ENCODE data around the gene GCK. TPM values are rescaled to one million over a fixed set of nuclear protein-coding genes. Genes with fewer than 3 reads are reported as not detected.

Gene GCK
- total RNA-seq, 1 donor from 2014 or later, result not detected

DNA sequence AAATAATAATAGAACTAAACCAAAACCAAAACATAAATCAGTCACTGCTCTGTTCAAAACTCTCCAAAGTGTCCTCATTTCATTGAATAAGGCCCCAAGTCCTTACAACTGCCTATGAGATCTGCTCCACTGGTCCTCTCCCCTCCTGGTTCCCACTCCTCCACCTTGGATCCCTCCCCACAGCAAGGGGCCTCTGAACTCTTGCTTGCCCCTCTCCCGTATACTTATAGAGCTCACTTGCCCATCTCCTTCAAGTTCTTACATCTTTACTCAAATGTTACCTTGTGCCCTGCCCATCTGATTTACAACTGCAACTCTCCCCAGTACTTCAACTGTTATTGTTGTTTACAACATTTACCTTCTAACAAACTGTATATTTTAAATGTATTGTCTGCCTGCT, 66.7 kb downstream of the GCK start:
- intact Hi-C loops (cut with micrococcal nuclease), result loop anchor here (2.0 to 5.0 kb wide), 8 partner anchors 55 to 1645 kb away; partner anchors contain the start of genes DDX56, H2AZ2, MRPL32 and PGAM2

DNA sequence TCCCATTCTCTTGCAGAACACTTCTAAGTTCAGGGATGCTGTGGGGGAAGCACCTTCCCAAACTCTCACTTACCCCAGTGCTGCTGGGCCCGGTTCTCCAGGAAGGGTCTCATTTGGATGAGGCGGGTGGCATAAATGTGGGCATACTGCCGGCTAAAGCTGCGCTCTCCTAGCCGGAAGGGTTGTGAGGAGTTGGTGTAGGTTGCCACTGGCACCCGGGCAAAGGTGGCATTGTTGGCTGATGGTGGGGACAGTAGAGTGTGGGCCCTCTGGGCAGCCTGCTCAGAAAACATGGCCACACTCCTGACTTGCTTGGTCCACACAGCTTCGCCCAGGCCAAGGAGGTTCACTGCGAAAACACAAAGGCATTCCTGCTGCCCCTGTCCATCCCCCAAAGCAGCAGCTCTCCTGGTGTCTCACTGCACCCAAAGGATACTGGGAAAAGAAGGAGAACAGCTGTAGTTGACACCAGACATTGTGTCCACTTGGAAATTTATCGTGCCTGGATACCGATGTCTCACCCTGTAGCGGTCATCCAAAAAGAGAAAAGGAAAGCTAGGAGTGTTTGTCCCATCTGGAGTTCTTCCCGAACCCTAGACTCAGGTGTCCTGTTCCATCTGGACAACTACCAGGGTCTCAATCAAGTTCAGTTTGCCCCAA, 67.3 kb downstream of the GCK start:
- intact Hi-C loops (cut with micrococcal nuclease), result loop anchor here (2.0 to 5.0 kb wide), 8 partner anchors 55 to 1645 kb away; partner anchors contain the start of genes DDX56, H2AZ2, MRPL32 and PGAM2

DNA sequence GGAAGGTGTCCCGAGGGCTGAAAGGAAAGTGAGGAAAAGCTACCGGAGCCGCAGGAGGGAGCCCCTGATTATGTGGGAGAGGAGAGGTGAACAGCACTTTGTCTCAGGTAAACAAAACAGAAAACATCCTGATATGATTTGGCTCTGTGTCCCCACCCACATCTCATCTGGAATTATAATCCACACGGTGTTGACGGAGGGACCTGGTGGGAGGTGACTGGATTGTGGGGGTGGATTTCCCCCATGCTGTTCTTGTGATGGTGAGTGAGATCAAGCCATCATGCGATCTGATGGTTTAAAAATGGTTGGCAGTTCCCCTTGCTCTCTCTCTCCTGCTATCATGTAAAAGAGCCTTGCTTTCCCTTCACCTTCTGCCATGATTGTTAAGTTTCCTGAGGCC, 68.8 kb downstream of the GCK start:
- intact Hi-C loops (cut with micrococcal nuclease), result loop anchor here (5.0 kb wide), 3 partner anchors 53 to 1647 kb away; partner anchors contain the start of genes H2AZ2 and PGAM2

DNA sequence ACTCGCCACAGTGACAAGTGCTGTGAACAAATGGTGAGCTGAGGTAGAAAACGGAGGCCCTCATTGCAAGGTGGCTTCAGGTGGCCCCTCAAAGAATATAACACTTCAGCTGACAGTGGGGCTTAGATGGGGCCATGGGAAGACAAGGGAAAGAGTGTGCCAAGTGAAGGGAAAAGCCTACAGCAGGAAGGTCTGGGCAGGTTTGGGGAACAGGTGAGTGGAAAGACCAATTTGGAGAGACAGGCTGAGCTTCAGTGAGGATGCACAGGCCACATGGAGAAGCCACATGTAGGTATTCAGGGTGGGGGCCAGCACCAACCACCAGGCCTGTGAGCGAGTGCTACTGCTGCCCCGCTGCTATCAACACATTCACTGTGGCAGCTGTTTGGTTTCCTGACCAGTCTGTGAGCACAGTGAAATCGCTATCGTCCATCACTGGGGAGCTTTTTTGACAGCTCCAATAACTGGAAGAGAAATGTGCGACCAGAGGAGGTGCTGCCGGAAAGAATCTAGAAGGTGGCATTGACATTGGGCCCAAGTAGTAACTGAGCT, 69.3 kb downstream of the GCK start:
- intact Hi-C loops (cut with micrococcal nuclease), result loop anchor here (5.0 kb wide), 3 partner anchors 53 to 1647 kb away; partner anchors contain the start of genes H2AZ2 and PGAM2

DNA sequence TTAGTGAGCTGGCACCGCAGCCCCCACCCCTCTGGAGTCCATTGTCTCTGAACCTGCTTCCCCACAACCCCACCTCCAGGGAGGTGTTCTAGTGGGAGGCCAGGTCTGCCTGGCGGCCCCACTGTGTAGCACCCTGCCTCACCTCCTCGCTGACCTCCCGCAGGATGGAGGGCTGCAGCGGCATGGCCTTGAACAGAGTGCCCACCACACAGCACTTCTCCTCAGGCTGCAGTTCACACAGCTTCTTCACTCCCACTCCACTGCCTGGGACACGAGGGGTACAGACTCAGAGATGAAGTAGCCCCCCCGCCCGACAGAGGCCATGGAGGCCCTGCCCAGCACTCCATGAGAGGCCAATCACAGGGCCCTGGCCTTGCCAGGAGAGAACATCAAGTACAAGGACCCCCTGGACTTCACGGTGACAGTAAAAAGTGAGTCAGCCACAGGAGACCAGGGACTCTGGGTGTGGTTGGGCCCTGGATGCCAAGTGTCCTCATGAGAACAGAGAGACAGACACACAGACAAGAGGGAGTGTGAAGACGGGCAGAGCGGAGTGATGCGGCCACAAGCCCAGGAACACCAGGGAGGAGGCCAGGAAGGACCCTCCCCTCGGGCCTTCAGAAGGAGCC, 71.3 kb downstream of the GCK start:
- intact Hi-C loops (cut with micrococcal nuclease), result no loop called here

DNA sequence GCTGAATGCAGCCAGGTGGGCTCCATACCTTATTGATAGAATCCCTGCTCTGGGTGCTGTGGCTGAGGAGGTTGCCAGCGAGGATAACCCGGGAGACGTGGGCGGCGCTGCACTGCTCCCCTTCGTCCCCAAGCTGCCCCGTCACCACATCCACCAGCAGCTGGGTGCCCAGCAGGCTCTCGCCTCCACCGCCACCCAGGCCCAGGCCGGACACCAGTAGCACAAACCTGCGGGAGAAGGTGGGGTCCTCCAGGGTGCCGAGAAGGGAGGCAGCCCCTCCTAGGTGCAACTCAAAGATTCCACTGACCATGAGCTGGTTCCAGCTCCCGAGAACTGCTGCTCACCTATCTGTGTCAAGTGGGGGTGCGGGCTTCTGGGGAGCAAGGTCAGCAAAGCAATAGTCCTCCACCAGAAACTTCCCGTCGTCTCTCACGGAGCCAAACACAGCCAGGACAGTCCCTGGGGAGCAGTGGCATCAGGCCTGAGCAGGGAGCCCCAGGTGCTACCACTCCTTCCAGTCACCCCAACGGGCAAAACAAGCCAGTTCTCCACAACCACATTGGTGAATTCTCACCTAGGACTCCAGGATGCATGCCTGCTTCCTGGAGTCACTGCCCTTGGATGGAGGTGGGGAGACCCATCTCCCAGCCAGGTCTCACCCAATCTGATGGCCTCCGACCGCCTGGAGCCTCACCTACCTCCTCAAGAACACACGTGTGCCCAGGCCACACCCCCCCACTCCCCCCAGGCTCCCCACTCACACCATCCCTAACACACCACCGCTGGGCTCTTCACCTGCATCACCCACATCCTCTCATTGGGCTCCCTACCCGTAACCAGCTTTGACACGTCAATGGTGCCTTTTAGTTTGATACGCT, 72.2 kb downstream of the GCK start:
- intact Hi-C loops (cut with micrococcal nuclease), result no loop called here

DNA sequence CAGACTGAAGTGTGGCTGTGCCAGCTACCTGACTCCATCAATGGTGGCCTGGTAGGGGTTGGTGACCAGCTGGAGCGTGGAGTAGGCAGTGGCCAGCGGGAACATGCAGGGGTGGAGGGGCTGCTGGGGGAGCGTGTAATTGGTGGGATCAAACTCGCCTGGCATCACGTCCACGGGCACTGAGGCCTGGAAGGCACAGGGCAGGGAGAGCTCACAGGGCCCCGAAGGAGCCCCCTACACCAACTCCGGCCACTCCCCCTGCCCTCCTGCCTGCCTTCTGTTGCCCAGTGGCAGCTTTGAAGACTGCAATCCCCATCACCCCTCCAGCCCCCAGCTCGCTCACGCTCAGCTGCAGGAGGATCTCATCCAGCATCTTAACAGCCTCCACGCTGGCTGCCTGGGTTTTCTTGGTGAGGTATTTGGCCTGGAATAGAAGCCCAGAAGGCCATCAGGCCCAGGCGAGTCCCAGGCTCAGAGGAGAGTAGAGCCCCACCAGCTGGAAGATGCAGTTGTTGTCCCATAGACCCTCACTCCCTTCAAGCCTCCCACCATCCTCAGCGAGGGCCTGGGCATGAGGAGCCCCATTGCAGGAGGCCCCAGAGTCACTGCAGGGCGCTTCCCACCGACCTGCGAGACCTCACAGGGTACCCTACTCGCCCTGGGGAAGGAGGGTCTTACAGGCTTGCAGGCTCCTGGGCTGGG, 73.0 kb downstream of the GCK start:
- intact Hi-C loops (cut with micrococcal nuclease), result no loop called here

DNA sequence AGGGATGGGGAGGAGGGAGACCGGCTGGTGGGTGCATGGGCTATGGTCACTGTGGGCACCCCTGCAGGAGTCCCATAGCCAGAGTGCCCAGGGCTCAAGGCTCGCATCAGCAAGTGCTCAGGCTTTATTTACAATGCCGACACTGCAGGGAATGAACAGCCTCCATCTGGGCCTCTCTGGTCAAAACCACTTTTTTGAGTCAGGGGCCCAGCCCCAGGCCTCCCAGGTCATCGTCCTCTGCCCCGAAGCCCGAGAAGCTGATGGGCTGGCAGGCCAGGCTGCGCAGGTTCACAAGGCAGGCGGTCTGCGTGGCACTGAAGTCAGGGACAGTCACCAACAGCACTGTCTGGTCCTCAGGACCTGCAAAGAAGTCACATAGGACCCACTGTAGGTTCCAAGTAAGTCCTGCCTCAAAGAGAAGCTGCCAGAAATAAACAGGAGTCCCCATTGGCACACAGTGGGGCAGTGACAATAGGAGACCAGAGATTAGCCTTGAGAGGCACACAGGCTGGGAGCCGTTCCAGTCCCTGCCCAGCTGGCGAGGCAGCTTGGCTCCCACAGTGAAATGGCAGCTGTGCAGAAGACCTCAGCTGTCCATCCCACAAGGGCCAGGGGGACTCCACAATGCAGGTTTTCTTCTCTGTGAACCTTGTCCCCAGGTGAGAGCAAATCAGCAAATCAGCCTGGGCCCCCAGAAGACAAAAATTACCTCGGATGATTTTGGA, 74.5 kb downstream of the GCK start:
- intact Hi-C loops (cut with micrococcal nuclease), result no loop called here

DNA sequence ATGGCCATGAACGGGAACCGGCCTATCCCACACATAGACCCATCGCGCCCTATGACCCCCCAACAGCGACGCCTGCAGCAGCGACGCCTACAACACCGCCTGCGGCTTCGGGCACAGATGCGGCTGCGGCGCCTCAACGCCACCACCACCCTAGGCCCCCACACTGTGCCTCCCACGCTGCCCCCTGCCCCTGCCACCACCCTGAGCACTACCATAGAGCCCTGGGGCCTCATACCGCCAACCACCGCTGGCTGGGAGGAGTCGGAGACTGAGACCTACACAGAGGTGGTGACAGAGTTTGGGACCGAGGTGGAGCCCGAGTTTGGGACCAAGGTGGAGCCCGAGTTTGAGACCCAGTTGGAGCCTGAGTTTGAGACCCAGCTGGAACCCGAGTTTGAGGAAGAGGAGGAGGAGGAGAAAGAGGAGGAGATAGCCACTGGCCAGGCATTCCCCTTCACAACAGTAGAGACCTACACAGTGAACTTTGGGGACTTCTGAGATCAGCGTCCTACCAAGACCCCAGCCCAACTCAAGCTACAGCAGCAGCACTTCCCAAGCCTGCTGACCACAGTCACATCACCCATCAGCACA, 75.4 kb downstream of the GCK start:
- intact Hi-C loops (cut with micrococcal nuclease), result no loop called here

DNA sequence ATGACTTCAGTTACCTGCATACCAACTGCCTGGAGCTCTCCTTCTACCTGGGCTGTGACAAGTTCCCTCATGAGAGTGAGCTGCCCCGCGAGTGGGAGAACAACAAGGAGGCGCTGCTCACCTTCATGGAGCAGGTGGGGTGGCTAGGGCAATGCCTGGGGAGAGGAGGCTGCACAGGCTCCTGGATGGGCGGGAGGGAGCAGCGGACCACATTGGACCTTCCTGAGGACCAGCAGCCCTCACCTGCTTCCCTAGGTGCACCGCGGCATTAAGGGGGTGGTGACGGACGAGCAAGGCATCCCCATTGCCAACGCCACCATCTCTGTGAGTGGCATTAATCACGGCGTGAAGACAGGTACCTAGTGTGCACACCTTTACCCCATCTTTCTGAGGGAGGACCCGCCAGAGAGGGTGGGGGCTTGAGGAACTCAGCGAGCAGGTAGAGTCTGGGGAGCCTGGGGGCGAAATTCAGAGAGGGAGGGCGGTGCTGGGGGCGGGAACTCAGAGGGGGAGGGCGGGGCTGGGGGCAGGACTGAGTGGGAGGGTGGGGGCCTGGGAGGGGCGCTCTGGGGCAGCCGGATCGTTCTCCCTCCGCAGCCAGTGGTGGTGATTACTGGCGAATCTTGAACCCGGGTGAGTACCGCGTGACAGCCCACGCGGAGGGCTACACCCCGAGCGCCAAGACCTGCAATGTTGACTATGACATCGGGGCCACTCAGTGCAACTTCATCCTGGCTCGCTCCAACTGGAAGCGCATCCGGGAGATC, 76.1 kb downstream of the GCK start:
- intact Hi-C loops (cut with micrococcal nuclease), result no loop called here

DNA sequence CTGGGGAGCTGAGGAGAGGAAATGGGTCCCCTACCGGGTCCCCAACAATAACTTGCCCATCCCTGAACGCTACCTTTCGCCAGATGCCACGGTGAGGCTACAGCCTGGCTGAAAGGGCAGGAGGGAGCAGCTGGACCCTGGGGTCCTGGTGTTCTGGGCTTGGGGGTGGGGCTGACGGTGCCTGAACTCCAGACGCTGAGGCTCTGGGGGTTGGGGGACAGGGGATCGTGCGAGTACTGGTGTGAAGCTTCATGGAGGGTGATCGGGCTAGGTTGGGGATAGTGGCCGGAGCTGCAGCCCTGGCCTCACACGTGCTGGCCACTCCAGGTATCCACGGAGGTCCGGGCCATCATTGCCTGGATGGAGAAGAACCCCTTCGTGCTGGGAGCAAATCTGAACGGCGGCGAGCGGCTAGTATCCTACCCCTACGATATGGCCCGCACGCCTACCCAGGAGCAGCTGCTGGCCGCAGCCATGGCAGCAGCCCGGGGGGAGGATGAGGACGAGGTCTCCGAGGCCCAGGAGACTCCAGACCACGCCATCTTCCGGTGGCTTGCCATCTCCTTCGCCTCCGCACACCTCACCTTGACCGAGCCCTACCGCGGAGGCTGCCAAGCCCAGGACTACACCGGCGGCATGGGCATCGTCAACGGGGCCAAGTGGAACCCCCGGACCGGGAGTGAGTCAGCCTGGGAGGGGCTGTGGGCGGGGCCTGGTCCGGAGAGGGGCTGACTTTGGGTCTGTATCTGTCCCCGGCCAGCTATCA, 76.8 kb downstream of the GCK start:
- intact Hi-C loops (cut with micrococcal nuclease), result no loop called here

DNA sequence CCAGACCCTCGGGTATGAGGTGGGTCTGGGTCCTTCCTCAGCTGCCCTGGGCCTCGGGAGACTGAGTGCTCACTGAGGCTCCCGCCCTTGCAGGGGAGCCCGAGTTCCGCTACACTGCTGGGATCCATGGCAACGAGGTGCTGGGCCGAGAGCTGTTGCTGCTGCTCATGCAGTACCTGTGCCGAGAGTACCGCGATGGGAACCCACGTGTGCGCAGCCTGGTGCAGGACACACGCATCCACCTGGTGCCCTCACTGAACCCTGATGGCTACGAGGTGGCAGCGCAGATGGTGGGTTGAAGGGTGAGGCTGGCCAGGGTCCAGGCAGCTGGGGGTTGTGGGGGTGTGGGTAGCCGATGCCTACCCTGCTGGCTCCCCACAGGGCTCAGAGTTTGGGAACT, 77.5 kb downstream of the GCK start:
- intact Hi-C loops (cut with micrococcal nuclease), result no loop called here

DNA sequence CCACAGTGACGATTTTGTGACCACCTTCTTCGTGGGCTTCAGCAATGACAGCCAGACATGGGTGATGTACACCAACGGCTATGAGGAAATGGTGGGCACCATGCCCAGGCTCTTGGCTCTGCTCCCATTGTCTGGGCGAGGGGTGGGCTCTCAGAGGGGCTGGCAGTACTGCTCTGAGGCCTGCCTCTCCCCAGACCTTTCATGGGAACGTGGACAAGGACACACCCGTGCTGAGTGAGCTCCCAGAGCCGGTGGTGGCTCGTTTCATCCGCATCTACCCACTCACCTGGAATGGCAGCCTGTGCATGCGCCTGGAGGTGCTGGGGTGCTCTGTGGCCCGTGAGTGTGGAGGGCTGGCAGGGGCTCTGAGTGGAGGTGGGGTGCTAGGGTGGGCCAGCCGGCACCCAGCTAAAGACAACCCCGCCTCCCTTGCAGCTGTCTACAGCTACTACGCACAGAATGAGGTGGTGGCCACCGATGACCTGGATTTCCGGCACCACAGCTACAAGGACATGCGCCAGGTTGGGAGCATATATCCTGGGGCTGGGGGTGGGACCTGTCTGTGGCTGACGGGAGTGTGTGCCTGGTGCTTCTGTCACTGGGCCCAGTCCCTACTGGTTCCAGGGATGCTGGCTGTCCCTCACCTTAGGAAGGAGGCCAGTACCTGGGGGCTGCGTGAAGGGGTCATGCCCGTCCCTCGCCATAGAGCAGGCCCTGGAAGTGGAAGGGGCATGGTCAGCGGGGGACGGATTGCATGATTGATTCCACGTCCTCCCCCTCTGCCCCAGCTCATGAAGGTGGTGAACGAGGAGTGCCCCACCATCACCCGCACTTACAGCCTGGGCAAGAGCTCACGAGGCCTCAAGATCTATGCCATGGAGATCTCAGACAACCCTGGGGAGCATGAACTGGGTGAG, 78.3 kb downstream of the GCK start:
- intact Hi-C loops (cut with micrococcal nuclease), result no loop called here

DNA sequence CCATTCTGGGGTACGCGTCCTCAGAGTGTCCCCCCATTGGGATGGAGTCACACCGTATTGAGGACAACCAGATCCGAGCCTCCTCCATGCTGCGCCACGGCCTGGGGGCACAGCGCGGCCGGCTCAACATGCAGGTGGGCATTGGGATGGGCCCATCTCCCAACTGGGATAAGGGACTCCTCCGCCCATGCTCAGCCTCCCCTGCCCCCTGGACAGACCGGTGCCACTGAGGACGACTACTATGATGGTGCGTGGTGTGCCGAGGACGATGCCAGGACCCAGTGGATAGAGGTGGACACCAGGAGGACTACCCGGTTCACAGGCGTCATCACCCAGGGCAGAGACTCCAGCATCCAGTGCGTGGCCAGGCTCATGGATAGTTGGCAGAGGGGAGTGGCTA, 79.2 kb downstream of the GCK start:
- intact Hi-C loops (cut with micrococcal nuclease), result no loop called here

DNA sequence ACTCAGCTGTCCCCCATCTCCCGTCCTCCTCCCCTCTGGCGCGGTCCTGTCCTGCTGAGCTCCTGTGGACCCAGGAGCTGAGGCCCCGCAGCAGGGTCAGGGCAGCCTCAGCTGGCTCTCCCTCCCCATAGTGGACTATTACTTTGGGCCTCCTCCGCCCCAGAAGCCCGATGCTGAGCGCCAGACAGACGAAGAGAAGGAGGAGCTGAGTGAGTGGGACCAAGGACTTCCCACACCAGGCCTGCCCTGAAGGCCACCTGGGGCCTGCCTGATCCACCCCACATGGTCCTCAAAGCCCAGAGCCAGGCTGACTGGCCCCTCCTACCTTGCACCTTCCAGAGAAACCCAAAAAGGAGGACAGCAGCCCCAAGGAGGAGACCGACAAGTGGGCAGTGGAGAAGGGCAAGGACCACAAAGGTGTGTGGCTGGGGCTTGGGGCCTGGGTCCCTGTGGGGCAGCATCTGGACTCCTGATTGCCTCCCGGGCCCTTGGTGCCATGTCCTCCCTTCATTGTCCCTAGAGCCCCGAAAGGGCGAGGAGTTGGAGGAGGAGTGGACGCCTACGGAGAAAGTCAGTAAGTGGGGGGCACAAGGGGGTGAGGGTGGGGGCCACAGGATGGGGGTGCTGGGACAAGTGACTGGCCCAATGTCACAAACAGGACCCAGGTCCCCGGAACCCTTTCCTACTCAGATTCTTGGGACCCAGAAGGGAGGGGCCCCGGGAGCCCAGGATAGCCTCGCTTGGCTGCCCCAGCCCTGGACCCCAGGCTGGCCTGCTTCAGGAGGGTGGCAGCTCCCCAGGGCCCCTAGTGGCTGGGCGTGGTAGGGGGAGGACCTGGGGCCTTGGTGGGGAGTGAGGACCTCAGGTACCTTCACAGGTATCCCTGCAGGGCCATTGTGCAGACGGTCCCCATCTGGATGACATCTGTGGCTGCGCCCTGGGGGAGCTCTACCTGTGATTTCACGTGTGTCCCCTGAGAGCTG, 80.2 kb downstream of the GCK start:
- intact Hi-C loops (cut with micrococcal nuclease), result no loop called here
